GM21737 (cell line): ENCODE measurements around the gene CACNA1A.
A peak's percentile ranks its signal among the peaks of the same experiment; 100 is the strongest.
"Not testable (repeated sequence)": the region's sequence is repeated elsewhere in the genome, so short reads cannot be mapped to it uniquely, and the experiment has no call there.

Source experiments
- ATAC-seq: cut with Tn5 transposase; IDR thresholded peaks from one replicate; pipeline ENCODE4 v1.9.1; 2021; ENCODE audit warnings: mild to moderate bottlenecking, moderate library complexity; ENCODE audit not compliant: unreplicated experiment

Gene CACNA1A

DNA sequence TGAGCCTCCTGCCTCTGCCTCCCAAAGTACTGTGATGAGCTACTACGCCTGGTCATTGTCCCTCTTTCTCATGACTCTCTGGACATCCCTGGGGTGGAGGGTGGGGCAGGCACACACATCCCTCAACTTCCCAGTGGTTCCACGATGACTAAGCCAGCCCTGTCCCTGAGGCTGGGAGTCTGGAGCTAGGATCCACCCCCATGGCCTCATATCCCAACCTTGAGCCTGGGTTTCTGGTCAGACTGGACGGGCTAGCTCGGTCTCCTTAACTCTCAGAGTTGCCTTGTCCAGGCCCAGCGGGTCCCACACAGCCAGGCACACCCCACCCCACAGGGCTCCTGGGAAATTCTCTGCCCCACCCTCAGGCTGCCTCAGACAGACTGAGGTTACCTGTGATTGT is 336.5 kb downstream of the CACNA1A start:
- ATAC-seq: no peak

DNA sequence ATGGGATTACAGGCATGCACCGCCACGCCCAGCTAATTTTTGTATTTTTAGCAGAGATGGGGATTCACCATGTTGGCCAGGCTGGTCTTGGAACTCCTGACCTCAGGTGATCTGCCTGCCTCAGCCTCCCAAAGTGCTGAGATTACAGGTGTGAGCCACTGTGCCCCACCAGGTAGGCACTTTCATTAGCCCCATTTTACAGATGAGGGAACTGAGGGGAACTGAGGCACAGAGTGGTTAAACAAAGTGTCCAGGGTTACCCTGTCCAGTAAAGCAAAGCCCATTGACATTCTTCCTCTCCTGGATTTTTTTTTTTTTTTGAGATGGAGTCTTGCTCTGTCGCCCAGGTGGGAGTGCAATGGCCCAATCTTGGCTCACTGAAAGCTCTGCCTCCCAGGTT is 340.1 kb downstream of the CACNA1A start:
- ATAC-seq: not testable (repeated sequence)

DNA sequence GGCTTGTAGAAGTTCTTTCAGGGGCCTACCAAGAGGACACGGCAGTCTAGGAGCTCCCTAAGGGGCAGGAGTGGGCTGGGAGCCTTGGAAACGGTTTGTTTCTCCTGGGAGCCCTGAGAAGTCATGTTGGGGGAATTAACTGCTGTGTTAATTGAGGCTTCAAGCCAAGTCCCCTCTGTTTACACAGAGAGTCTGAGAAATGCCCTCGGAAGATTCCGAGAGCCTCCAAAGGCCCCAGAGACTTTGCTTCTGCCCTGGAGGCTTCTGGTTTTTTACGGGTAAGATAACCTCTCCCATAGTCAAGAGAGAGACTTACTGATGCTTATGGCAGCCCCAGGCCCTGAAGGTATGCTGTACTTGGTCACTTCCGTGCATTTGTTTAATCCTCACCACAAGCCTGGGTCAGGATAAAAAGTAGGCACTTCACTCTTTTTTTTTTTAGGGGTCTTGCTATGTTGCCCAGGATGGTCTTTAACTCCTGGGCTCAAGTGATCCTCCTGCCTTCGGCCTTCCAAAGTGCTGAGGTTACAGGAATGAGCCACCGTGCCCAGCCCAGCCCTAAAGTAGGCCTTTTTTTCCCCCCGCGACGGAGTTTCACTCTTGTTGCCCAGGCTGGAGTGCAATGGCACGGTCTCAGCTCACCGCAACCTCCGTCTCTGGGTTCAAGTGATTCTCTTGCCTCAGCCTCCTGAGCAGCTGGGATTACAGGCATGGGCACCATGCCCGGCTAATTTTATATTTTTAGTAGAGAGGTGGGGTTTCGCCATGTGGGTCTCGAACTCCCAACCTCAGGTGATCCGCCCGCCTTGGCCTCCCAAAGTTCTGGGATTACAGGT is 340.9 kb downstream of the CACNA1A start:
- no peak for ATAC-seq

DNA sequence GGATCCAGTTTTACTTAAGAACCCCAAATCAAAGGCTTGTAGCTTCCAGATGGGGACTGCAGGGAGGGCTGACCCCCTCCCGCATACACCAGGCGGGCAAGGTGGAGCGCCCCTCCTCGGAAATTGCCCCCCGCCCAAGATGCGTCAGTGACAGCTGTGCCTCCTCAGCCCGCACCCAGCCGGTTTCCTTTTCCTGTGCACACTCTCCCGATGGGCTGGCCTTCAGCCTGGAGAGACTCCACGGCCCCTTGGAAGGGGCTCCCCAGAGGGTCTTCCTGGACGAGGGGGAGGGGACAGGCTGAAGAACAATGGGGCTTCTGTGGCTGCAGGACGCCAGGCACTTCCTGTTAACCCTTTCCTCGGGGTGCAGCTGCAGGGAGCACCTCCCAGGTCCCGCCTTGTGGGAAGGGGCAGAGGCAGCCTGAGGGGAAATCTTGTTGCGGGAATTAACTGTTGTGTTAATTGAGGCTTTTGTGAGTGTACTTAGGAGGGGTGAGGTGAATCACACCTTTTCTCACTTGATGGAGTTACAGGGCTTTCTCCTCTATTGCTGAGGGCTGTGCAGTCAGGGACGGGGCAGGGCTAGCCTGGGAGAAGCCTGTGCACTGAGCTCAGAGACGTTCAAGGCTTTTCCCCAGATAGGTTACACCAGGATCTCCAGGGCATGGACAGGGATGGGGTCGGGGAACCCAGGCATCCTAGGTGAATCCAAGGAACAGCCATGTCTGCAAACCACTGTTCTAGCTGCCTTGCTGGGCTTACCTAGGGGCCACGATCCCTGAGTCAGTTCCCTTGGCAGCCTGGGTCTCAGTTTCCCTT is 341.7 kb downstream of the CACNA1A start:
- ATAC-seq: no peak

DNA sequence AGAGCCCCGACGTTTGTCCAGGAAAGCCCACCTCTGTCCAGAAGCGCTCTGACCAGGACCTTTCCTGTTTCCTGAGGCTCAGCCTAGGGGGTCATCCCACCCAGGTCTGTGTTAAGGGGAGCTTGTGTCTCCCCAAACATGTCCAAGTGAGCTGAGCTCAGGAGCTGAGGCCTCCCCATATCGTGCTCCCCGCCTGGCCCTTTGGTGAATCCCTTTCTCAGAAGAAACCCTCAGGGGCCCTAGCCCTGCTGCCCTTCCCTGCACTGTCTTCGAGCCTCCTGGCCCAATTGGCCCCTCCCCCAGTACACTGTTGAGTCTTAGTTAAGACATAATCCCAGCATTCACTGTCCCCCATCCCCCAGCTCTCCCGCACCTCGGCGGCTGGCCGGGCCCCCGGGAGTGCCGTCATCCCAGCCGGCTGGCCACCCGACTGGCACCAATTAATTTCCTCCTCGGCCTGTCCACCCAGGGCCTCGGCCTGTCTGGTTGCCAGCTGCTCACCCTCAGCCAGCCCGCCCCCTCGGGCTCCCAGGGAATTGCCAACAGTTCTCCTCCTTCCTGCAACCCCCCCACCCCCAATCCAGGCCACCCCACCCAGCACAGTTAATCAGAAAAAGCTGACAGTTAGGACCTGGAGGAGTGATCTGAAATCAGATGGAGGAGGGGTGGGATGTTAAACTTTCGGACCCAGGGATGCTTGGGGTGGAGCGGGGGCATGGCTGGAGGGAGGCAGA is 342.5 kb downstream of the CACNA1A start:
- no peak for ATAC-seq

DNA sequence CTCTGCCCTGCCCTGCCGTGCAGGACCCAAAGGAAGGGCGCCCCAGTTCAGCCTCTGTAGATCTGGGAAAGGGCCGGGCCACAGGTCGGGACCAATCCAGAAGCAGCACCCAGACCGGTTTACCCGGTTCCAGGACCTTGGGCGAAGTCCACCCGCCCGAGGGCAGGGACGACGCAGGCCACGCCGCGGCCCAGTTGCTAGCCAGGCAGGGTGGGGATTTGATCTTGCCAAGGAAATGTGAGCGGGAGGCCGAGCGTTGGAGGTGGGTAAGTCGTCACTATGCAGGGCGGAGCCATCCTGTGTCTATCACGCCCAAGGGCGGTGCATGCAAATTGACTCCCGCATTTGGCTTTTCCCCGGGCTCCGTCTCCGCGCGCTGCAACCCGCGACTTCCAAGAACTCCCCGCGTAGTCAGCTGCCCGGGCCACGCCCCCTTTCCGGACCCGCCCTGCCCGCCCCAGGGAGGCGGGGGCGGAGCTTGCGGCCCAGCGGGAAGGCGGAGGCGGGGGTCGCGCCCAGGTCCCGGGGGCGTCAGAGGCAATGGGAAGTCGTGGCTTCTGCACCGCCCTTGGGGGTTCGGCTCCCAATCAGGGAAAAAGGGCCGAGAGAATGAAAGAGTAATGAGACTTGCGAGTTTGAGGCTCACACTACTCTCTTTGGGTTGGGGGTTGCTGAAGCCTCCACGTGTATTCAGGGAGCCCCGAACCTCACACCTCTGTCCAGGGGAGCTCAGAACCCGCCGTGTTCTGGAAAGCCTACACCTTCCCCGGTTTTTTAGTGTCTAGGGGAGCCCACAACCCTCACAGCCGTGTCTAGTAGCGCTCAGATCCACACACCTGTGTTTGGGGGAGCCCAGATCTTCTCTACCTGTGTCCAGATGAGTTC is 343.3 kb downstream of the CACNA1A start:
- ATAC-seq: peak; percentile 36

- no peak for ATAC-seq
Observed at GRCh38 chr19:13160557-13160956, 345.7 kb downstream of the CACNA1A start.

- ATAC-seq: no peak
Observed at GRCh38 chr19:13159713-13160112, 346.6 kb downstream of the CACNA1A start.
